Renal pelvis (tissue), 4 donors: Measurements from ENCODE around the gene TNS2. TPM values are rescaled to one million over a fixed set of nuclear protein-coding genes. Genes with fewer than 3 reads are reported as not detected.

Source experiments
- DNase-seq: peaks from one replicate; pipeline ENCODE4 v3.0.0-alpha.2; 2013
- polyA plus RNA-seq, 3 donors: library from polyadenylated mRNA; unstranded; fragments of 120-200 nt; gene quantifications; one replicate each; pipeline ENCODE4 v1.2.1, GENCODE V29; 2013; ENCODE audit not compliant: insufficient read length in 3 of 3

Gene TNS2
- polyA plus RNA-seq, 3 donors: 102 to 132 (median 114) TPM

DNA sequence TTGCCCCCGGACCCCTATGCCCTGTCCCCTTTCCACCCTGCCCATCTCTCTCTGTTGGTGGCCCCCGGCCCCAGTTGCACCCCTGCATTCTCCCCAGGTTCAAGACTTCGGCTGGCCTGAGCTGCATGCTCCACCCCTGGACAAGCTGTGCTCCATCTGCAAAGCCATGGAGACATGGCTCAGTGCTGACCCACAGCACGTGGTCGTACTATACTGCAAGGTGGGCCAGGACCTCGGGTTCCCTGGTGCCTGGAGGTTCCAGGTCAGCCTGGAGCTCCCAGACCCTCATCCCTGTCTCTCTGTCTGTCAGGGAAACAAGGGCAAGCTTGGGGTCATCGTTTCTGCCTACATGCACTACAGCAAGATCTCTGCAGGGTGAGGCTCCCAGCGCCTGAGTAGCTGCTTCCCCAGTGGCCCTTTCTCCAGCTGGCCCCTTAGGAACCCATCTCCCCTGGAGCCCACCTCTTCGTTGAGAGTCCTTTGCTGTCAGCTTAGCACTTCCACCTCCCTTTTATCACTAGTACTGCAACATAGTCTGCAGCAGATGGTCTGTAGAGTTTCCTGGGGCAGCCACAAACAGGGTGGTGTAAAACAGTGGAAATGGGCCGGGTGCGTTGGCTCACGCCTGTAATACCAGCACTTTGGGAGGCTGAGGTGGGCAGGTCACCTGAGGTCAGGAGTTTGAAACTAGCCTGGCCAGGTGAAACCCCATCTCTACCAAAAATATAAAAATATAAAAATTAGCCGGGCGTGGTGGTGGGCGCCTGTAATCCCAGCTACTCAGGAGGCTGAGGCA is 5.8 kb downstream of the TNS2 start:
- DNase-seq: no peak

DNA sequence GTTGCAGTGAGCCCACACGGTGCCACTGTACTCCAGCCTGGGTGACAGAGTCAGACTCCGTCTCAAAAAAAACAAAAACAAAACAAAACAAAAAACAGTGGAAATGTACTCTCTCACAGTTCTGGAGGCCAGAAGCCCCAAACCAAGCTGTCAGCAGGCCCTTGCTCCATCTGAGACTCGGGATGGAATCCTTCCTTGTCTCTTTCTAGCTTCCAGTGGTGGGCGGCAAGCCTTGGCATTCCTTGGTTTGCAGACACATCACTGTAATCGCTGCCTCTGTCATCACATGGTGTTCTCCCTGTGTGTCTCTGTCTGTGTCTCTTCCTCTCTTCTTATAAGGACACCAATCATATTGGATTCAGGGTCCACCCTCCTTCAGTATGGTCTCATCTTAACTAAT is 6.4 kb downstream of the TNS2 start:
- no peak for DNase-seq

DNA sequence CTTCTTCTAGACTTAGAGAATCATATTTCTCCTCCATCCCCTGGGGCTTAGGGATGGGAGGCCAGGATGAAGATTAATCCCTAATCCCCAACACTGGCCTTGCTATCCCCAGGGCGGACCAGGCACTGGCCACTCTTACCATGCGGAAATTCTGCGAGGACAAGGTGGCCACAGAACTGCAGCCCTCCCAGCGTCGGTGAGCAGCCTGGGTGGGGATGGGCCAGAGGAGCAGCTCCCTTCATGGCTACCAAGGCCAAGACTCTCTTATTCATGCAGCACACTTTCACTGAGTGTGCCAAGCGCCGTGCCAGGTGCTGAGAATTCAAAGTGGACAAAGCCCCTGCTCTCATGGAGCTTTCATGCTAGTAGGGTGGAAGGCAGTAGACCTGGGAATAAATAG is 7.0 kb downstream of the TNS2 start:
- no peak for DNase-seq

DNA sequence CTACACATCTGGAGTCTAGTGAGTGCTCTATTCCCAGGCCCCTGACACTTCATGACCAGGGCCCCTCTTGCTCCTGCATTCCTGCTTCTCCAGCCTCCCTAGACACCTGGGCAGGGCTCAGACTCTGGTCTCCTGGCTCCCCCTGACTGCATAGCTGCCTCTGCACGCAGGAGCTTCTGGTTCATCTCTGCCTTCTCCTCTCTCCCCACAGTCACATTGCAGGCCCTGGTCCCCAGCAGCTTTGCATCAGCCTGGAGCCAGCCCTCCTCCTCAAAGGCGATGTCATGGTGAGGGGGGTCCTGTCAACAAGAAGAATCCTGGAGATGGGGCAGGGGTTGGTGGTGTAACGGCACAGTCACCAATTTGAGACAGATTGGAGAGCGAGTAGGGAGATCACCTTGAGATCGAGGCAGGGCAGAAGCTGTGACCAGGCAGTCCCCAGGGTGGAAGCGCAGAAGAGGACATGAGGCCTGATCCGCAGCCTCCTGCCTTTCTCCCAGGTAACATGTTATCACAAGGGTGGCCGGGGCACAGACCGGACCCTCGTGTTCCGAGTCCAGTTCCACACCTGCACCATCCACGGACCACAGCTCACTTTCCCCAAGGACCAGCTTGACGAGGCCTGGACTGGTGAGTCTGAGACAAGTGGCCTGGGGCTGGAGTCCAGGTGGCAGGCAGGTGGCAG is 8.1 kb downstream of the TNS2 start:
- no peak for DNase-seq

DNA sequence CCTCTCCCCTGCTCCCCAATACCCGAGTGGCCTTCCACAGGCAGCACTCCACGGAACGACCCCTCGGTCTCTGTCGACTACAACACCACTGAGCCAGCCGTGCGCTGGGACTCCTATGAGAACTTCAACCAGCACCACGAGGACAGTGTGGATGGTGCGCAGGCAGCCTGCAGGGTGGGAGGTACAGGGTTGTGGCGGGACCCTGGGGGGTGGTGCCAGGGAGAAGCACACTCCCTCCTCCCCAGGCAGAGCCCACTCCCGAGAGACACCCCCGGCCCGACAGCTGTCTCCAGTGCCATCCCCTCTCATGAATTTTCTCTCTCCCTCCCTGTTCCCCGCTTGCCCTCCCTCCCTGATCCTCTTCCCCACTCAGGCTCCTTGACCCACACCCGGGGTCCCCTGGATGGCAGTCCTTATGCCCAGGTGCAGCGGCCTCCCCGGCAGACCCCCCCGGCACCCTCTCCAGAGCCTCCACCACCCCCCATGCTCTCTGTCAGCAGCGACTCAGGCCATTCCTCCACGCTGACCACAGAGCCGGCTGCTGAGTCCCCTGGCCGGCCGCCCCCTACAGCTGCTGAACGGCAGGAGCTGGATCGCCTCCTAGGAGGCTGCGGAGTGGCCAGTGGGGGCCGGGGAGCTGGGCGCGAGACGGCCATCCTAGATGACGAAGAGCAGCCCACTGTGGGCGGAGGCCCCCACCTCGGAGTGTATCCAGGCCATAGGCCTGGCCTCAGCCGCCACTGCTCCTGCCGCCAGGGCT is 9.0 kb downstream of the TNS2 start:
- no peak for DNase-seq

DNA sequence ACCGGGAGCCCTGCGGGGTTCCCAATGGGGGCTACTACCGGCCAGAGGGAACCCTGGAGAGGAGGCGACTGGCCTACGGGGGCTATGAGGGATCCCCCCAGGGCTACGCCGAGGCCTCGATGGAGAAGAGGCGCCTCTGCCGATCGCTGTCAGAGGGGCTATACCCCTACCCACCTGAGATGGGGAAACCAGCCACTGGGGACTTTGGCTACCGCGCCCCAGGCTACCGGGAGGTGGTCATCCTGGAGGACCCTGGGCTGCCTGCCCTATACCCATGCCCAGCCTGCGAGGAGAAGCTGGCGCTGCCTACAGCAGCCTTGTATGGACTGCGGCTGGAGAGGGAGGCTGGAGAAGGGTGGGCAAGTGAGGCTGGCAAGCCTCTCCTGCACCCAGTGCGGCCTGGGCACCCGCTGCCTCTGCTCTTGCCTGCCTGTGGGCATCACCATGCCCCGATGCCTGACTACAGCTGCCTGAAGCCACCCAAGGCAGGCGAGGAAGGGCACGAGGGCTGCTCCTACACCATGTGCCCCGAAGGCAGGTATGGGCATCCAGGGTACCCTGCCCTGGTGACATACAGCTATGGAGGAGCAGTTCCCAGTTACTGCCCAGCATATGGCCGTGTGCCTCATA is 9.7 kb downstream of the TNS2 start:
- DNase-seq: no peak

DNA sequence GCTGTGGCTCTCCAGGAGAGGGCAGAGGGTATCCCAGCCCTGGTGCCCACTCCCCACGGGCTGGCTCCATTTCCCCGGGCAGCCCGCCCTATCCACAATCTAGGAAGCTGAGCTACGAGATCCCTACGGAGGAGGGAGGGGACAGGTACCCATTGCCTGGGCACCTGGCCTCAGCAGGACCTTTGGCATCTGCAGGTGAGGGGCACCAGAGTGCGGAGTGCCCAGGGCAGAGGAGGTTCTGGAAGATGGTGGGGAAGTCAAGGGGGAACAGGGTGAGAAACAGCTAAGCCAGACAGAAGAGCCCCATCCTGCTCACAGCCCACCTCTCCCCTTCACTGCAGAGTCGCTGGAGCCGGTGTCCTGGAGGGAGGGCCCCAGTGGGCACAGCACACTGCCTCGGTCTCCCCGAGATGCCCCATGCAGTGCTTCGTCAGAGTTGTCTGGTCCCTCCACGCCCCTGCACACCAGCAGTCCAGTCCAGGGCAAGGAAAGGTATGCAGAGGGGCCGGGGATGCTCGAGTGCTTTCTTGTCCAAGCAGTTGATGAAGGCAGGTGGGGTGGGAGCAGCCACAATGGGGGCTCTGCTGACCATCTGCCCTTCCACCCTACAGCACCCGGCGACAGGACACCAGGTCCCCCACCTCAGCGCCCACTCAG is 10.3 kb downstream of the TNS2 start:
- no peak for DNase-seq

DNA sequence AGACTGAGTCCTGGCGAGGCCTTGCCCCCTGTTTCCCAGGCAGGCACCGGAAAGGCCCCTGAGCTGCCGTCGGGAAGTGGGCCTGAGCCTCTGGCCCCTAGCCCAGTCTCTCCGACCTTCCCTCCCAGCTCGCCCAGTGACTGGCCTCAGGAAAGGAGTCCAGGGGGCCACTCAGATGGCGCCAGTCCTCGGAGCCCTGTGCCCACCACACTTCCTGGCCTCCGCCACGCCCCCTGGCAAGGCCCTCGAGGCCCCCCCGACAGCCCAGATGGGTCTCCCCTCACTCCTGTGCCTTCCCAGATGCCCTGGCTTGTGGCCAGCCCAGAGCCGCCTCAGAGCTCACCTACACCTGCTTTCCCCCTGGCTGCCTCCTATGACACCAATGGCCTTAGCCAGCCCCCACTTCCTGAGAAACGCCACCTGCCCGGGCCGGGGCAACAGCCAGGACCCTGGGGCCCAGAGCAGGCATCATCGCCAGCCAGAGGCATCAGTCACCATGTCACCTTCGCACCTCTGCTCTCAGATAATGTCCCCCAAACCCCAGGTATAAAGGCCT is 10.9 kb downstream of the TNS2 start:
- DNase-seq: no peak

DNA sequence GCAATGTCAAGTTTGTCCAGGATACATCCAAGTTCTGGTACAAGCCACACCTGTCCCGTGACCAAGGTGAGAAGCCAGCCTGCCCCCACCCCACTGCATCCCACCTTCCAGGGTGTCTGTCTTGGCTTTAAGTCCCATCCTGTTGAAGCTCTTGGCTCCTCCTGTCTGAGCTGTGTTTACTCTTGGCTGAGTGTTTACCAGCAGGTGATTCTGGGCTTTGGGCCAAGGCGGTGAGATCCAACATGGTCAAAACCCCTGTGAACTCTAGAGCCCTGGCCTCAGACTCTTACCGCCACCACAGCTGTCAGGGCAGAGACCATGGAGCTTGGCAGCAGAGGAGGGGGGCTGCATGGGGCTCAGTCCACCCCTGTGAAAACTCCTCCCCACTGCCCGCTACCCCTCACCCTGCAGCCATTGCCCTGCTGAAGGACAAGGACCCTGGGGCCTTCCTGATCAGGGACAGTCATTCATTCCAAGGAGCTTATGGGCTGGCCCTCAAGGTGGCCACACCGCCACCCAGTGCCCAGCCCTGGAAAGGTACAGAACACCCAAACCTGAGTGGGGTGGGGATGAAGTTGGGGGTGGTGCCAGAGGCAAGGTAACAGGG is 11.6 kb downstream of the TNS2 start:
- no peak for DNase-seq

DNA sequence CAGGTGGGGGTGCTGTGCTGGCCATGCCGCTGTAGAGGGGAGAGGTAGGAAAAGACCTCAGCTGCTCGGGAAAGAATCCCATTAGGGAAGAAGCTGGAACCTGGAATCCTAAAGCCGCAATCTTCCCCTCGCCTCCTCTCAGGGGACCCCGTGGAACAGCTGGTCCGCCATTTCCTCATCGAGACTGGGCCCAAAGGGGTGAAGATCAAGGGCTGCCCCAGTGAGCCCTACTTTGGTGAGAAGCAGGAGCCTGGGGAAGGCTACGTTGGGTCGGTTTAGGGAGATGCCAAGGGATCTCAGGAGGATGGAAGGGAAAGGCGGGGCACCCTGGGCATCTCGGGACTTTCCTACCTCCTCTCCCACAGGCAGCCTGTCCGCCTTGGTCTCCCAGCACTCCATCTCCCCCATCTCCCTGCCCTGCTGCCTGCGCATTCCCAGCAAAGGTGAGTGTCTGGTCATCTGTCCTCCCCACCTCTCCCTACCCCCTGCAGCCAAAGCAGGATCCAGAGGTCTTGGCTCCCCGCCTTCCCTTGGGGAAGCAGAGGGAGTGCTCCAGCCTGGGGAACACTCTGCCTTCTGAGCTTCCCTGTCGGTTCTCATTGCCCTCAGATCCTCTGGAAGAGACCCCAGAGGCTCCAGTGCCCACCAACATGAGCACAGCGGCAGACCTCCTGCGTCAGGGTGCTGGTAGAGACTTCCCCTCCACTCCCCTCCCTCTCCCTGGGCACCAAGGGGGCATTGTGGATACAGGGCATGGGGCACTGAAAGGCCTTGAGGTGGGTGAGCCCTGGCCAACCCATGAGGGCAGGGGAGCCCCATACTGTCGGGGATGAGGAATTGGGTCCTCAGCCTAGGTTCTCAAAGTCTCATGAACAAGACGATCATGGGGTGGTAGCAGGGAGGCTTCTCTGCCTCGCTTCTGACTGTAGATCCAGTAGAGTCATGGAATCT is 12.4 kb downstream of the TNS2 start:
- DNase-seq: no peak

DNA sequence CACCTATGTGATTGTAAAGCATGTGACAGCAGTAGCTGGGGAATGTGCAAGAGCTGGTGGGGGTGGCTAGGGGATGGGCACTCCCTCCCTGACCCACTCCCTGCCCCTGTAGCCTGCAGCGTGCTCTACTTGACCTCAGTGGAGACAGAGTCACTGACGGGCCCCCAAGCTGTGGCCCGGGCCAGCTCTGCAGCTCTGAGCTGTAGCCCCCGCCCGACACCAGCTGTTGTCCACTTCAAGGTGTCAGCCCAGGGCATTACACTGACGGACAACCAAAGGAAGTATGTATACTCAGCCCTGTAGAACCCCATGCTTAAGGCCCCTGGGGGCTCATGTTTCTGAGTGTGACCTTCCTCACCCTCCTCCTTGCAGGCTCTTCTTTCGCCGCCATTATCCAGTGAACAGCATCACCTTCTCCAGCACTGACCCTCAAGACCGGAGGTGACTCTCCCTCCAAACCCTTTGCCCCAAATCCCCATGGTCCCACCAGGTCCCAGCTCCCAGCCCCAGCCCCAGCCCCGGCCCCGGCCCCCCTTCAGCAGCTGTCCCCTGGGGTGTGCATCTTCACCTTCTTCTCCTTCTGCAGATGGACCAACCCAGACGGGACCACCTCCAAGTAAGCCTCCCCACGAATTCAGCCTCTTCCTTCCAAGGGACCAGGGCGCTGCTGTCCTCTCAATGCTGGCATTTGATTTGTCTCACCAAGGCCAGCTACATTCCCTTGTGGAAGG is 13.3 kb downstream of the TNS2 start:
- DNase-seq: no peak

DNA sequence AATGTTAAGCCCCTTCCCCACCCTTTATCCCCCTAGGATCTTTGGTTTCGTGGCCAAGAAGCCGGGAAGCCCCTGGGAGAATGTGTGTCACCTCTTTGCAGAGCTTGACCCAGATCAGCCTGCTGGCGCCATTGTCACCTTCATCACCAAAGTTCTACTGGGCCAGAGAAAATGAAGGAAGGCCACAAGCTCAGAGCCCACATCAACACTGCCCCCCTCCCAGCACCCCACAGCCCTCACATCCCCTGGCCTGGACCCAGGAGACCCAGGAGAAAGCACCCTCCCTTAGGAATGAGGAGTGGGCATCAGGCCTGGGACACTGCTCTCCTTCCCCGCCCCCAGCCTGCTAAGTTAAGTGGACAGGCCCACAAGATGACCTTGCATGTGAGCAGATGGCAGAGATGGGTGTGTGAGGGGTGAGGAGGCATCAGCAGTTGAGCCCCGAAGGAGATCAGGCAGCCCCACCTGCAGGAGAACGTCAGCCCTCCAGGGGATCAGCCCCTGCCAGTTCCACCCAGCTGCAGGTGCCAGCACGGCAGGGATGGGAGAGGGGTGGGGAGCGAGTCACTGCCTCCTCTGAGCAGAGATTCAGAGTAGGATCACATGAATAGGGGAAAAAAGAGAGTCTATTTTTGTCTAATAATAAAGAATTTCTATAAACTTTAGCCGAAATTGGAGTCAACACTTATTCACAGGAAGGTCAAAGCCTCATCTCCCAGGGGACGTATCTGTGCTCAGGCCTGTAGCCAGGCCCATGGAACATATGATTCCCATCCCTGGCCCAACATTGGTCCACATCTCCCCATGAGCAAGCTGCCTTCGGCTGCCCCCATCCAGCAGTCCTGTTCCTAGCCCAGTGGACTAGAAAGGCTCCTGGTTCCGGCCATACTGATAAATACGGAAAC is 14.1 kb downstream of the TNS2 start:
- no peak for DNase-seq

DNA sequence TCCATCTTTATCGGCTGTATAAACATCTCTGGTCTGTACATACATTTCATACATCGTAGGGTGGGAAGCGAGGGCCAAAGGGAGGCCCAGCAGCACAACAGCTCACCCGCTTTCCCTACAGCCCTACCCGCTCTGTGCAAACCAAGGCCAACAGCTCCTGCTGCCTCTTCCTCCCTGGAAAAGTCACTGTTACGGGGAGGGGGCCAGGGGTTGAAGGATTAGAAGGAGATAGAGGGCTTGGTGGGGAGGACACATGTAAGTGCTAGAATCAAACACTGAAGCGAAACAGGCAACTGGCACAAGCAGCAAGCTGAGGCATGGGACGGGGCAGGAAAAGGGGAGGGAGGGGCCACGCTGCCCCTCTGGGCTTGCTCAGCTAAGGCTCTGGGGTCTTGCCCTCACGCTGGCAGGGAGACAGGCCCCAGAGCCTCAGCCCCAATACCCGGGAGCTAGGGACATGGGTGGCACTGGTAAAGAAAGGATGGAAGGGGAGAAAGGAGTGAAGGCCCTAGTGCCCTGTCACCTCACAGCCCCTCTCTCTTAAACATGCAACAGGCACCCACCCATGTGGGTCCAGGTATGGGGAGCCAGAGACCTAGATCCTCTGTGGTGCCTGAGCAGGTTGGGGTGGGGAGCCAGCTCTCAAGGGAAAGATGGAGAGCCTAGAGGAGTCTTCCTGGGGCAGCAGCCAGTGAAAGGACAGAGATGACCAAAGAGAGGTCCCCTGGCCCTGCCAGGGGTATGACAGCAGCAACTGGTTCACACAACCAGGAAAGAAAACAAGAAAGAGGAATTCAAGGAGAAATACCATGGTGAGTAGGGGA is 15.0 kb downstream of the TNS2 start:
- no peak for DNase-seq

DNA sequence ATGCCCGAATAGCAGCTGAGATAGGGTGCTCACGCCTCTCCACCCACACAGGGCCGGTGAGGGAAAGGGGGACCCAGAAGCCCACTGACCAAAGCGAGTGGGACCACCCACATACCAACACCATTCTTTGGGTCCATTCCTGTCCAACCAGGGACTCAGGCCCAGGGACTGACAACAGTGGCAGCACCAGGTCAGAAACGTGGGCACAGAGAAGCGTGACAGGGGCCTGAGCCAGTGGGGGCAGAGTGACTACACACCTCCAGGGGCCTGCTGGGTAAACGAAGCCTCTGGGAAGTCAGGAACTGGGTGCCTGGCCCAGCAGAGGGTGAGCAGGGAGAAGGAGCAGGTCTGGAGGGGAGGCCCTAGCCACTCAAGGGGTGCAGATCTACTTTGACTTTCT is 15.6 kb downstream of the TNS2 start:
- no peak for DNase-seq

DNA sequence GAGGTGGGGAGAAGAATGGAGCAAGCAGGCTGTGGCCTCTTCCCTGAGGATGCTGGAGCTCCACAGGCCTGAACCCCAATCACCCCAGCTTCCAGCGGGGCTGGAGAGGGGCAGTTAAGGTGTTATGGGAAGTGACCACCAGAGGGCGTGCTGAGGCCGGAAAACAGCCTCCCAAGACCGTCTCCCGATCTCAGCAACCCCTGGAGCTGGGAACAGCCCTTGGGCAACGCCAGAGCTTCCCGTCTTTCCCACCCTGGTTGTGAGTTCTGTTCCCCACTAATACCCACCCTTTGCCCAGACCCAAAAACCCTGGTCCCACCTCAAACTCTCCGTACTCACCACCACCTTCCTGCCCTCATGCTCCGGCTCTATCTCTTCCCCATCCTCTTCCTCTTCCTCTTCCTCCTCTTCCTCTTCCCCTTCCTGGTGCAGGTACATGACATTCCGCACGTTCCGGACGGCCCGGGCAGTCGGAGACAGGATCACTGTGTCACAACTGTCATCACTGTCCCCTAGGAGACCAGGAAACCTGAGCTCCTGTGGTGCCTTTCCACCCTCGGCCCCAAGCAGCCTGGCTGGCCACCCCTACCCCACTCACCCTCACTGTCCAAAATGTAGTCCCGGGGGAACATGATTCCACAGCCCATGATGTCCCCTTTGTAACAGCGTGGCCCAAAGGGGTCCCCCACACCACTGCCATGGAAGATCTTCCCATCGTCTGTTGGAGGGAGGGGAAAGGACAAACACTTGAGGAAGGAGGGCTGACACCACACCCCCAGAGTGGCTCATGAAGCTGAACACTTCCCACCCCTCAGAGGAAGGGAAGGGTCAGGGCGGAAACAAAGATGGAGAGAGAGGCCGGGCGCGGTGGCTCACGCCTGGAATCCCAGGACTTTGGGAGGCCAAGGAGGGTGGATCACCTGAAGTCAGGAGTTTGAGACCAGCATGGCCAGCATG is 16.4 kb downstream of the TNS2 start:
- DNase-seq: no peak
